Hair follicular keratinocyte (primary cell): ENCODE measurements around the gene LILRB1. TPM values are rescaled to one million over a fixed set of nuclear protein-coding genes. Genes with fewer than 3 reads are reported as not detected.

Experiments
- total RNA-seq: library from RNA; depleted of rRNA; stranded (reverse); fragments of >200 nt; gene quantifications from 2 replicates; pipeline ENCODE4 v1.2.3, GENCODE V29; 2015

Gene LILRB1
- not detected in 2 replicates for total RNA-seq

GRCh38 chr19:54630262-54630661 lies at the start of gene LILRB1:
Gene LILRB1 (plus strand): TSS chr19:54630484. CDS start chr19:54631074, 590 bp downstream.

GRCh38 chr19:54593445-54593844 lies 36.8 kb upstream of the LILRB1 start, which contains the start of gene LILRA1:
Gene LILRA1 (plus strand): TSS chr19:54593632. CDS start chr19:54594245, 613 bp downstream.

DNA sequence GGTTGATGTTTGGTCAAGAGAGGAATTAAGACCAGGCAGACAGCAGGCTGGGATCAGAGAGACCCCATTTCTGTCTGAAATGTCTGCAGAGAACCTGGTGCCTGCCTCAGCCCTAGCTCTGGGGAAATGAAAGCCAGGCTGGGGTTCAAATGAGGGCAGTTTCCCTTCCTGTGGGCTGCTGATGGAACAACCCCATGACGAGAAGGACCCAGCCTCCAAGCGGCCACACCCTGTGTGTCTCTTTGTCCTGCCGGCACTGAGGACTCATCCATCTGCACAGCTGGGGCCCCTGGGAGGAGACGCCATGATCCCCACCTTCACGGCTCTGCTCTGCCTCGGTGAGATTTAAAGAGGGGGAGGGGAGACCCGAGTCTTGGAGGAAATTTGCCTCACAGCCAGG lies 32.4 kb downstream of the LILRB1 start, which contains the start of gene LILRB4:
TSS of gene LILRB4 (plus strand) at position 256 of the 400 bp plus-strand sequence. CDS start at position 305, 49 bp downstream.

Other genes with a start within 250 kb of the LILRB1 start
- gene TTYH1, start 215.0 kb upstream of the LILRB1 start, total RNA-seq, result not detected in 2 replicates
- gene LENG8, start 181.3 kb upstream of the LILRB1 start, total RNA-seq, result 22.6 and 35.8 TPM in 2 replicates
- gene LENG9, start 166.7 kb upstream of the LILRB1 start, total RNA-seq, result 4.5 and 8.2 TPM in 2 replicates
- gene CDC42EP5, start 157.2 kb upstream of the LILRB1 start, total RNA-seq, result 30.2 and 68.9 TPM in 2 replicates
- not detected in 2 replicates for gene LAIR2, start 127.7 kb upstream of the LILRB1 start, total RNA-seq
- not detected in 2 replicates for gene LILRA2, start 56.7 kb upstream of the LILRB1 start, total RNA-seq
- not detected in 2 replicates for gene LILRA1, start 36.9 kb upstream of the LILRB1 start, total RNA-seq
- gene LILRB4, start 32.5 kb downstream of the LILRB1 start, total RNA-seq, result not detected in 2 replicates
- not detected in 2 replicates for gene KIR3DL3, start 94.0 kb downstream of the LILRB1 start, total RNA-seq
- not detected in 2 replicates for gene KIR2DL3, start 108.0 kb downstream of the LILRB1 start, total RNA-seq
- gene KIR2DL1, start 139.3 kb downstream of the LILRB1 start, total RNA-seq, result not detected in 2 replicates
- gene KIR2DL4, start 173.1 kb downstream of the LILRB1 start, total RNA-seq, result not detected in 2 replicates
- gene KIR3DL1, start 186.0 kb downstream of the LILRB1 start, total RNA-seq, result not detected in 2 replicates
- not detected in 2 replicates for gene KIR2DS4, start 202.2 kb downstream of the LILRB1 start, total RNA-seq
- not detected in 2 replicates for gene KIR3DL2, start 220.0 kb downstream of the LILRB1 start, total RNA-seq
- not detected in 2 replicates for gene FCAR, start 243.8 kb downstream of the LILRB1 start, total RNA-seq